ENCODE data around the gene CLCNKA.

CLCNKA gene

DNA sequence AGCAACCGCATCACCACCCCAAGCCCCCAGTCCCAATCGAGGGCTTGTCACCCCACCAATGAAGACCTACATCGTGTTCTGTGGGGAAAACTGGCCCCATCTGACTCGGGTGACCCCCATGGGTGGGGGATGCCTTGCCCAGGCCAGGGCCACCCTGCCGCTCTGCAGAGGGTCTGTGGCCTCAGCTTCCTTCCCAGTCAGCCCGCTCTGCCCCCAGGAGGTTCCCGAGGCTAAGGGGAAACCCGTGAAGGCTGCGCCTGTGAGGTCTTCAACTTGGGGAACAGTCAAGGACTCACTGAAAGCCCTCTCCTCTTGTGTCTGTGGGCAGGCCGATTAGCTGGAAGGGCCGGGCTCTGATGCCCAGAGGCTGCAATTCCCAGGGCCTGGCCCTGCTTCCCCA, 15.8 kb upstream of the CLCNKA start:
- Histone ChIP-seq H4K20me1 (ENCODE audit: insufficient read depth, low read length) (no peaks in the 10 kb centered on the region), H3K9me3 (ENCODE audit: low read length) (no peaks in the 10 kb centered on the region), H2AFZ (ENCODE audit: low read length) (no peak overlapping the region), H3K4me1 (ENCODE audit: insufficient read depth, low read length, severe bottlenecking) (no peaks in the 10 kb centered on the region), H3K4me2 (ENCODE audit: low read length) (no peak overlapping the region), H3K79me2 (ENCODE audit: insufficient read depth, low read length) (no peaks in the 10 kb centered on the region), H3K27me3 (ENCODE audit: insufficient read depth, low read length) (no peaks in the 10 kb centered on the region), H3K4me3 (ENCODE audit: low read depth, low read length, poor library complexity, severe bottlenecking) (no peak overlapping the region), H3K36me3 (ENCODE audit: insufficient read depth, low read length) (no peaks in the 10 kb centered on the region), H3F3A (ENCODE audit: insufficient read depth, low read length) (no peaks in the 10 kb centered on the region), H3K9ac (ENCODE audit: low read length) (no peak overlapping the region), H3K27ac (ENCODE audit: low read depth, low read length, poor library complexity, severe bottlenecking) (no peak overlapping the region), H3K9me2 (ENCODE audit: low read depth, low read length) (no peaks in the 10 kb centered on the region)
- TF ChIP-seq EZH2 (IDR thresholded peaks at IDR 0.05; ENCODE audit: borderline replicate concordance, low read length): no peak
- TF ChIP-seq, protein P1, sequence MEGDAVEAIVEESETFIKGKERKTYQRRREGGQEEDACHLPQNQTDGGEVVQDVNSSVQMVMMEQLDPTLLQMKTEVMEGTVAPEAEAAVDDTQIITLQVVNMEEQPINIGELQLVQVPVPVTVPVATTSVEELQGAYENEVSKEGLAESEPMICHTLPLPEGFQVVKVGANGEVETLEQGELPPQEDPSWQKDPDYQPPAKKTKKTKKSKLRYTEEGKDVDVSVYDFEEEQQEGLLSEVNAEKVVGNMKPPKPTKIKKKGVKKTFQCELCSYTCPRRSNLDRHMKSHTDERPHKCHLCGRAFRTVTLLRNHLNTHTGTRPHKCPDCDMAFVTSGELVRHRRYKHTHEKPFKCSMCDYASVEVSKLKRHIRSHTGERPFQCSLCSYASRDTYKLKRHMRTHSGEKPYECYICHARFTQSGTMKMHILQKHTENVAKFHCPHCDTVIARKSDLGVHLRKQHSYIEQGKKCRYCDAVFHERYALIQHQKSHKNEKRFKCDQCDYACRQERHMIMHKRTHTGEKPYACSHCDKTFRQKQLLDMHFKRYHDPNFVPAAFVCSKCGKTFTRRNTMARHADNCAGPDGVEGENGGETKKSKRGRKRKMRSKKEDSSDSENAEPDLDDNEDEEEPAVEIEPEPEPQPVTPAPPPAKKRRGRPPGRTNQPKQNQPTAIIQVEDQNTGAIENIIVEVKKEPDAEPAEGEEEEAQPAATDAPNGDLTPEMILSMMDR (IDR thresholded peaks at IDR 0.05; ENCODE audit: low read length): no peak

DNA sequence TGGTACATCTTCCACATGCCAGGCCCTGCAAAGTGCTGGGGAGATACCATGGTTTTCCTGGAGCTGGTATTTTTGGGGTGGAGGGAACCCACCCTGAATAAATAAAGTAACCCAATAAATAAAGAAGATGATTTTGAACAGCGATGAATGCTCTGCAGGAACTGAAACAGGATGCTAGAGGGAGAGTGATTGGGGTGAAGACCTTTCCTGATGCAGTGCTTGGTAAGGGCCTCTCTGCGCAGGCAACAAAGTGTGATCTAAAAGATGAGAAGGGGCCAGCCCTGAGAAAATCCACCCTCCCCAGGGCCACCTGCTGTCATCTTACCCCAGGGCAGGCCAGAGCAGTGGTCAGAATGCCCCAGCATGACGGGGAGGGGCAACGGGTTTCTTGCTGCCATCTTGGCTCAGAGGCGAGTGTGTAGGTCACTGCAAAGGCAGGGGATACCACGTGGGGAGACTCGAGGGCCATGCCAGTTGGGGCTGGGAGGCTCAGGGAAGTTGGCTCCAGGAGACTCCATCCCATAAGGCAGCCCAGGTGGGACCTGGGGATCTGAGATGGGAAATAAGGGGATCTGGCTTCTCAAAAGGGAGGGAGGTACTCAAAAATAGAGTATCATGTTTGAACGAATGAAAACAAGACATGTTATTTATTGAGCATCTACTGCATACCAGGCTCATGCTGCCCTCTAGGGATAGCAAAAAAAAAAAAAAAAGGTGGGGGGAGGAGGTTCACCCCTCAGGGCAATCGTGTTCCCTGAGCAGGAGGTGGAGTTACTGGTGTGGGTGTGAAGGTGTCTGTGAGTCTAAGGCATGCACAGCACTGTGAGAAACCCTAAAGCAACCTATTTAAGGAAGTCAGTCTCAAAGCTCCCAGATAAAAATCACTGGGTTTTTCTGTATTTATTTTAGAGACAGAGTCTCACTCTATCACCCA, 15.0 kb upstream of the CLCNKA start:
- Histone ChIP-seq H3K27me3 (ENCODE audit: insufficient read depth, low read length) (no peaks in the 10 kb centered on the region), H4K20me1 (ENCODE audit: insufficient read depth, low read length) (no peaks in the 10 kb centered on the region), H3K9ac (ENCODE audit: low read length) (no peak overlapping the region), H3K27ac (ENCODE audit: low read depth, low read length, poor library complexity, severe bottlenecking) (no peak overlapping the region), H3K36me3 (ENCODE audit: insufficient read depth, low read length) (no peaks in the 10 kb centered on the region), H3K9me2 (ENCODE audit: low read depth, low read length) (no peaks in the 10 kb centered on the region), H3K4me3 (ENCODE audit: low read depth, low read length, poor library complexity, severe bottlenecking) (no peak overlapping the region), H2AFZ (ENCODE audit: low read length) (no peak overlapping the region), H3K4me2 (ENCODE audit: low read length) (no peak overlapping the region), H3K9me3 (ENCODE audit: low read length) (no peaks in the 10 kb centered on the region), H3K4me1 (ENCODE audit: insufficient read depth, low read length, severe bottlenecking) (no peaks in the 10 kb centered on the region), H3F3A (ENCODE audit: insufficient read depth, low read length) (no peaks in the 10 kb centered on the region), H3K79me2 (ENCODE audit: insufficient read depth, low read length) (no peaks in the 10 kb centered on the region)
- no peak for TF ChIP-seq EZH2 (IDR thresholded peaks at IDR 0.05; ENCODE audit: borderline replicate concordance, low read length)
- TF ChIP-seq, protein P1 (IDR thresholded peaks at IDR 0.05; ENCODE audit: low read length): peak; percentile 27; the same call in 1 of the 2 replicates

DNA sequence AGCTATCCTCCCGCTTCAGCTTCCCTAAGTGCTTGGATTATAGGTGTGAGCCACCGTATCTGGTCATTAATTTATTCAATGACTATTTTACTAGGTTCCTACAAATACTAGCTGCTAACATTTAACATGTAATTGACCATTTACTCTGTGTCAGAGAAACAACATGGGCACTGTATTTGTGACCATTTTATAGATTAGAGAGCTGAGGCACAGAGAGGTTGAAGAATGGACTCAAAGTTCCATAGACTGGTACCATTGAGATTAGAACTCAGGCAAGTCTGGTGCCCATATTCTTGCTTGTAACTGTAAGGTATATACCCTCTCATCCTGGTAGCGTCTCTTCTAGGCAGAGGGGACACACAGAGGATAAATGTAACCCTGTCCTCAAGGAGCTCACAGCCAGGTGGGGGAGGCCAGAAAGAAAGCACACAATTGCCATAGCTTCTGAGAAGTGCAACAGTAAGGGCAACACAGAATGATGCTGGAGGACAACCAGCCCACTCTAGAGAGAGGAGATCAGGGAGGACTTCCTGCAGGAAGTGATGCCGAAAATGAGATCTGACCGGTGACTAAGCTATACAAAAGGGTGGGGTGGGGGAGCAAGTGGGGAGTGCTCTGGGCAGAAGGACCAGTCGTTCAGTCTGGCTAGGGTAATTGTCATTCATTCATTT, 14.0 kb upstream of the CLCNKA start:
- H3K4me1 ChIP-seq (ENCODE audit: insufficient read depth, low read length, severe bottlenecking): peaks cover 5% of the 10 kb centered on the region
- no peaks in the 10 kb centered on the region for H4K20me1 ChIP-seq (ENCODE audit: insufficient read depth, low read length)
- H3K79me2 ChIP-seq (ENCODE audit: insufficient read depth, low read length): no peaks in the 10 kb centered on the region
- H2AFZ ChIP-seq (ENCODE audit: low read length): no peak overlapping the region
- H3K9me2 ChIP-seq (ENCODE audit: low read depth, low read length): no peaks in the 10 kb centered on the region
- H3K4me2 ChIP-seq (ENCODE audit: low read length): no peak overlapping the region
- no peak overlapping the region for H3K27ac ChIP-seq (ENCODE audit: low read depth, low read length, poor library complexity, severe bottlenecking)
- H3F3A ChIP-seq (ENCODE audit: insufficient read depth, low read length): no peaks in the 10 kb centered on the region
- H3K4me3 ChIP-seq (ENCODE audit: low read depth, low read length, poor library complexity, severe bottlenecking): no peak overlapping the region
- H3K9ac ChIP-seq (ENCODE audit: low read length): no peak overlapping the region
- TF ChIP-seq, protein P1 (IDR thresholded peaks at IDR 0.05; ENCODE audit: low read length): no peak
- TF ChIP-seq EZH2 (IDR thresholded peaks at IDR 0.05; ENCODE audit: borderline replicate concordance, low read length): no peak
- H3K27me3 ChIP-seq (ENCODE audit: insufficient read depth, low read length): no peaks in the 10 kb centered on the region
- no peaks in the 10 kb centered on the region for H3K9me3 ChIP-seq (ENCODE audit: low read length)
- H3K36me3 ChIP-seq (ENCODE audit: insufficient read depth, low read length): no peaks in the 10 kb centered on the region

Measured in OCI-LY1 (cell line).